ENCODE measurements around the gene CMKLR1. TPM values are rescaled to one million over a fixed set of nuclear protein-coding genes. Genes with fewer than 3 reads are reported as not detected.

Gene CMKLR1
- total and polyA plus RNA-seq, 9 donors: 1.4 to 28.3 (median 3.1) TPM

DNA sequence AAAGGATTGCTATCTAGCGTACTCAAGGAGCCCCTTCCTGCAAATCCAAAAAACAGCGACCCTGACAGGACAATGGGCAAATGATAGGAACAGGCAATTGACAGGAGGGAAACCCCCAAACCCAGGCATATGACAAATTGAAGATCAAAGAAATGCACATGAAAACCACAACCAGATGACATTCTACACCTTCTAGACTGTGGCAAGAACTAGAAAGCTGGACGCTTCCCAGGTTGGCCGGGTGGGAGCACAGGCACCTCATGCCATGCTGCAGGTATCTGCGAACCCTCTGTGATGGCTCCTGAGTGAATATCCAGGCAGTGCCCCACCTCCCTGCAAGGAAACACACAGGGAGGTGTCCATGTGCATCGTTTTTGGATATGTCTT, 37.1 kb downstream of the CMKLR1 start:
- no peaks in the 10 kb centered on the region for H3K27me3 ChIP-seq
- DNase-seq: no peak
- no peak overlapping the region for H3K4me3 ChIP-seq
- H3K36me3 ChIP-seq: no peaks in the 10 kb centered on the region
- H3K4me1 ChIP-seq (ENCODE audit: insufficient read depth): peaks cover 1% of the 10 kb centered on the region
- 72 to 73% (median 72%) methylated on average over 6 of the region's 6 CpGs for WGBS, 3 donors
- TF ChIP-seq EP300 (IDR thresholded peaks at IDR 0.05): no peak
- no peak for TF ChIP-seq POLR2A (IDR thresholded peaks at IDR 0.05)
- TF ChIP-seq, protein P1, sequence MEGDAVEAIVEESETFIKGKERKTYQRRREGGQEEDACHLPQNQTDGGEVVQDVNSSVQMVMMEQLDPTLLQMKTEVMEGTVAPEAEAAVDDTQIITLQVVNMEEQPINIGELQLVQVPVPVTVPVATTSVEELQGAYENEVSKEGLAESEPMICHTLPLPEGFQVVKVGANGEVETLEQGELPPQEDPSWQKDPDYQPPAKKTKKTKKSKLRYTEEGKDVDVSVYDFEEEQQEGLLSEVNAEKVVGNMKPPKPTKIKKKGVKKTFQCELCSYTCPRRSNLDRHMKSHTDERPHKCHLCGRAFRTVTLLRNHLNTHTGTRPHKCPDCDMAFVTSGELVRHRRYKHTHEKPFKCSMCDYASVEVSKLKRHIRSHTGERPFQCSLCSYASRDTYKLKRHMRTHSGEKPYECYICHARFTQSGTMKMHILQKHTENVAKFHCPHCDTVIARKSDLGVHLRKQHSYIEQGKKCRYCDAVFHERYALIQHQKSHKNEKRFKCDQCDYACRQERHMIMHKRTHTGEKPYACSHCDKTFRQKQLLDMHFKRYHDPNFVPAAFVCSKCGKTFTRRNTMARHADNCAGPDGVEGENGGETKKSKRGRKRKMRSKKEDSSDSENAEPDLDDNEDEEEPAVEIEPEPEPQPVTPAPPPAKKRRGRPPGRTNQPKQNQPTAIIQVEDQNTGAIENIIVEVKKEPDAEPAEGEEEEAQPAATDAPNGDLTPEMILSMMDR (IDR thresholded peaks at IDR 0.05): no peak
- H3K27ac ChIP-seq: no peak overlapping the region
- intact Hi-C loops (cut with DNase I): no loop called here
- no peaks in the 10 kb centered on the region for H3K9me3 ChIP-seq

DNA sequence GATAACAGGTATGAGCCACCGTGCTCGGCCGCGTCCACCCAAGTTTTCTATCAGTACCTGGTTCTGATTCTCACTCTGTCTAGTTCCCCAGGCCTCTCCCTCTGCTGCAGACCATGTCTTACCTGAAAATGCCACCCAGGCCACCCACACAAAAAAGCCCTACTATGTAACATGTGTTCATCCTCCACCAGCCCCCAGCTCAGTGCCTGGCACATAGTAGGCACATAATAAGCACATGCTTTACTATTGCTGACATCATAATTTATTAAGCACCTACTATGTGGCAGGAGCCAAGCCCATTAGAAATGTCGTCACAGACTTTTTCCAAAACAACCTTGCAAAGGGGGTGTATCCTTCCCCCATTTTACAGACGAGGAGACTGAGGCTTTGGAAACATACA, 37.8 kb downstream of the CMKLR1 start:
- Histone ChIP-seq H3K27ac (no peak overlapping the region), H3K27me3 (no peaks in the 10 kb centered on the region), H3K4me3 (no peak overlapping the region), H3K4me1 (ENCODE audit: insufficient read depth) (peaks cover 1% of the 10 kb centered on the region), H3K9me3 (no peaks in the 10 kb centered on the region), H3K36me3 (no peaks in the 10 kb centered on the region)
- DNase-seq: no peak
- 90 to 93% (median 92%) methylated on average over 6 of the region's 6 CpGs for WGBS, 3 donors
- intact Hi-C loops (cut with DNase I): no loop called here
- TF ChIP-seq POLR2A (IDR thresholded peaks at IDR 0.05): no peak
- TF ChIP-seq, protein P1 (IDR thresholded peaks at IDR 0.05): no peak
- no peak for TF ChIP-seq EP300 (IDR thresholded peaks at IDR 0.05)

DNA sequence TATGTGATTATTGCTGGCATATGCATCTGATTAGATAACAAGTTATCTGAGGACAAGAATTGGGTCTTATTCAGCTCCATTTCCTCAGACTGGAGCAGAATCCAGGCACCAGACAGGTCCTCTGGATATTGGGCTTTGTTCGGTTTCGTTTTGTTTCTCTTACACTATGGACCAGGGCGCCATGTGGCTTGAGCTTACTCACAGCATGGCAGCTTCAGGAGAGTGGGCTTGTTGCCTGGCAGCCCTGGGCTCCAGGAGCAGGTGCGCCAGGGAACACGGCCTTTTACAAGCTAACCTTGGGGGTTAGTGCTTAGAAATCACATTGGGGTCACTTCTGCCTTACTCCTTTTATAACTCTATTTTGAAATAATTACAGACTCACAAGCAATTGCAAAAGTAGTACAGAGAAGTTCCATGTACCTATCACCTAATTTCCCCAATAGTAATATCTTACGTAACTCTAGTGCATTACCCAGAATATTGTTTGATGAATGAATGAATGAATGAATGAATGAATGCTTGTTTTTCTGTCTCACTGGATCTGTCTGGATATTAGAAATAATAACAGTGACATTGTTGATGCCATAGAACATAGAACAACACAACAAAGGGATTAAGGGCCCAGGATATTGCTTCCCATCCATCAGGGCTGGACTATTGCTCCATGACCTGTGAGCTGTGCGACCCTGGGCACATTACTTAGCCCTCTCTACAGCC, 39.0 kb downstream of the CMKLR1 start:
- H3K4me1 ChIP-seq (ENCODE audit: insufficient read depth): peaks cover 1% of the 10 kb centered on the region
- 93 to 97% (median 94%) methylated on average over 7 of the region's 7 CpGs for WGBS, 3 donors

DNA sequence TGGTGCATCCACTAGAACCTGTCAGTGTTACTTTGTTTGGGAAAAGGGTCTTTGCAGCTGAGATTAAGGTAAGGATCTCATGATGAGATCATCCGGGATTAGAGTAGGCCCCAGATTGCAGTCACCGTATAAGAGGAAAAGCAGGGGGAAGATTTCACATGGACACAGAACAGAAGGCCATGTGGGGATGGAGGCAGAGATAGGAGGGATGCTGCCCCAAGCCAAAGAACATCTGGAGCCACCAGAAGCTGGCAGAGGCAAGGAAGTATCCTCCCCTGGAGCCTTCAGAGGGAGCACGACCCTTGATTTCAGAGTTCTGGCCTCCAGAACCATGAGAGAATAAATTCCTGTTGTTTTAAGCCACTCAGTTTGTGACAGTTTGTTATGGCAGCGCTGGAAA, 39.6 kb downstream of the CMKLR1 start:
- Histone ChIP-seq H3K4me3 (no peak overlapping the region), H3K27me3 (no peaks in the 10 kb centered on the region), H3K4me1 (ENCODE audit: insufficient read depth) (peaks cover 1% of the 10 kb centered on the region), H3K9me3 (no peaks in the 10 kb centered on the region), H3K36me3 (no peaks in the 10 kb centered on the region), H3K27ac (no peak overlapping the region)
- TF ChIP-seq POLR2A (IDR thresholded peaks at IDR 0.05) (no peak), EP300 (IDR thresholded peaks at IDR 0.05) (no peak)
- TF ChIP-seq, protein P1 (IDR thresholded peaks at IDR 0.05): no peak
- intact Hi-C loops (cut with DNase I): no loop called here
- no peak for DNase-seq
- 65 to 76% (median 68%) methylated on average over 4 of the region's 4 CpGs for WGBS, 3 donors

More for the DNA sequence above, 39.0 kb downstream of the CMKLR1 start:
- TF ChIP-seq POLR2A (IDR thresholded peaks at IDR 0.05): no peak
- no peak for TF ChIP-seq EP300 (IDR thresholded peaks at IDR 0.05)
- TF ChIP-seq, protein P1 (IDR thresholded peaks at IDR 0.05): no peak
- Histone ChIP-seq H3K27ac (no peak overlapping the region), H3K4me3 (no peak overlapping the region), H3K36me3 (no peaks in the 10 kb centered on the region), H3K27me3 (no peaks in the 10 kb centered on the region), H3K9me3 (no peaks in the 10 kb centered on the region)
- intact Hi-C loops (cut with DNase I): no loop called here
- DNase-seq: no peak
